HuH-7.5 (cell line): ENCODE results near the gene TSEN15.
"Not testable (repeated sequence)": the region's sequence is repeated elsewhere in the genome, so short reads cannot be mapped to it uniquely, and the experiment has no call there.

Experiments used
- DNase-seq: peaks from one replicate; pipeline ENCODE4 v3.0.0; 2011; ENCODE audit warnings: low spot score

The TSEN15 gene

DNA sequence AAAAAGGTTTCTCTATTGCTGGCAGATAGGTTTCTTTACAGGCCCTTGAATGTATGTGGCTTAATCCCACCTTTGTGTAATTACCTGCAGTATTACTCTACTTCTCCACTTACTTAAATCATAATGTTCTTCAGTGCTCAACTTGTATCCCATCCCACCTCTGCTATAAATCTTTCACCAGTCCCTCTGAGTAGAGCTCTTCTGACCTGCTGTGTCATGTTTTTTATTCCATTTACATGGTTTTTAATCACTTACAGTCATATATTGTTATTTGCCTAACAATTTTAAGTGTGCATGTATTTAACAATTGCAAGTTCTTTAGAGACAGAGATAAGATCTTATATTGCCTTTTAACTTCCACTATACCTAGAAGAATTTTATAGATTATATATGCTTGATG lies 2.4 kb downstream of the TSEN15 start:
- DNase-seq: no peak

DNA sequence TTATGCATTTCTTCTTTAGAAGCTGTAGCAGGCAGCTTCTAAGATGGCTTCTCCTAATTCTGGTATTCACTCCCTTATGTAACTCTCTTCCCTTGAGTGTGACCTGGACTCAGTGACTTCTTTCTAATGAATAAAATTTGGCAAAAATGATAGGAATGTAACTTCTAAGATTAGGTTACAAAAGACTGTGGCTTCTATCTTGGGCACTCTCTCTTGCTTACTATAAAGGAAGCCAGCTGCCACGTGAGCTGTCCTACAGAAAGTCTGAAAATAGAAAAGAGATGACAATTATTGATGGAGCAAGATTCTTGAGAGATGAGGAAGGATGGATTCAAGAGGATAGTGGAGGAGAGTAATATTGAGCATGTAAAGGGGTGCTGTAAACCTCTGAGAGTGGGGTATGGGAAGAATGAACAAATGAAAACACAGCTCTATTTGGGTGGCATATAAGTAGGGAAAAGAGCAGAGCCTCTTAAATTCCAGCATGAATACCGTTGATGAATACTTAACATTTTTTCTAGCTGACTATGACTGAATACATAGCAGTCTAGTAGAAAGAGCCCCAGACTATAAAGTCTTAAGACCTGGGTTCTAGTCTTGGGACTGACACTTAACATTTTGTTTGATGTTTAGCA lies 5.5 kb downstream of the TSEN15 start:
- DNase-seq: no peak

DNA sequence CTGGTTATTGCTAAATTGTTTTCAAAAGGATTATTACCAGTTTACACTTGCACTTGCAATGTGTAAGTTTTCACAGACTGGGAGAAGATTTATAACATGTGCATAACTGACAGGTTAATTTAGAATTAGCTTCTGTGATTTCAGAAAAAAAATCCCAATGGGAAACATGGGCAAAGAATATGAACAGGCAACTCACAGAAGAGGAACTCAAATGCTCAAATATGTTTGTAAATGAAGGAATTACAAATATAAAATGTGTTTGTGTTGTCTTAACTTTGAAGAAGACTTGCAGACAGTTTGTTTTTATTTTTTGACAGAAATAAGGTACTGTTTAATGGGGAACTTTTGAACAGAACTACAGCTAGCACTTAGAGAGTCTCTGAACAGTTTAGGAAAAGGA lies 8.4 kb downstream of the TSEN15 start:
- no peak for DNase-seq

DNA sequence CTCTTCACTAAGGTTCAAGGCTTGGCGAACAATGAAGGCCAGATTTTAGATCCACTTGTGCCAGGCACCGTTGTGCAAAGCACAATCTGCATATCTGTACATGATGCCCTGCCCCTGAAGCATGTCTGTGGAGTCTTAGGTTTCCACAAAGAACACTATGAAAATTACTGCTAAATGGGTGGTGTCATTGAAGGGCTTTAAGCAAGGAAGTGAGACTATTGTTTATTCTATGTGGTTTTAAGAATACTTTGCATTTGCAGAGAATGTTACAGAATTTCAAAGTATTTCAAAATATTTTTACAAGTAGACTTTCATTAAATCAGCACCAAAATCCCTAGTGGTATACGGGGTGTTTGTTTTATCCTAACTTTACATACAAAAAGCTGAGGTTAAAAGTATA lies 8.8 kb downstream of the TSEN15 start:
- no peak for DNase-seq

DNA sequence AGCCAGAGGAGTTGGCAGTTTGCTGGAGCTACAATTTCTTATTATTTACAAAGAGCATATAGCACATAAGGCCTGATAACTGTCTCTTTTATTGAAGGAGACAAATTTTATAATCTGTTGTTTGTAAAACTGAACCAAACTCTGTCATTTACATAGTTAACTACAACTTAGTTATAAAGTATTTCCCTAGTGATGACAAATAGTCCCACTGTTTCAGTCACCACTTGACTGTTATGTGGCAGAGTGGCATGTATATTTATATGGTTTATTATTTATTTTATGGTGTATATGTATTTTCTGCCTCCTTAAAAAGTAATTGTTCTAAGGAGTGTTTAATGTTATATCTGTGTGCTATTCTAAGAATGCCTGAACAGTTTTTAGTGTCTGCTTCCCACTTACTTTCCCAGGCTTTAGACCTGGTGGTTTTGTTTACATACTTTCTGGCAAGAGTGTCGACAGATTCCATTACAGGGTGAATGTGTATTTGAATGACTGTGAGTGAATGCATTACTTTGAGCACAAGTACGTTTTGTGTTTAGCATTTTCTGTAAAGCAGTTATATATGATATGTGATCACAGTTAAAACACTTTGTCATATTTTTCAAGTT lies 10.0 kb downstream of the TSEN15 start:
- DNase-seq: no peak

DNA sequence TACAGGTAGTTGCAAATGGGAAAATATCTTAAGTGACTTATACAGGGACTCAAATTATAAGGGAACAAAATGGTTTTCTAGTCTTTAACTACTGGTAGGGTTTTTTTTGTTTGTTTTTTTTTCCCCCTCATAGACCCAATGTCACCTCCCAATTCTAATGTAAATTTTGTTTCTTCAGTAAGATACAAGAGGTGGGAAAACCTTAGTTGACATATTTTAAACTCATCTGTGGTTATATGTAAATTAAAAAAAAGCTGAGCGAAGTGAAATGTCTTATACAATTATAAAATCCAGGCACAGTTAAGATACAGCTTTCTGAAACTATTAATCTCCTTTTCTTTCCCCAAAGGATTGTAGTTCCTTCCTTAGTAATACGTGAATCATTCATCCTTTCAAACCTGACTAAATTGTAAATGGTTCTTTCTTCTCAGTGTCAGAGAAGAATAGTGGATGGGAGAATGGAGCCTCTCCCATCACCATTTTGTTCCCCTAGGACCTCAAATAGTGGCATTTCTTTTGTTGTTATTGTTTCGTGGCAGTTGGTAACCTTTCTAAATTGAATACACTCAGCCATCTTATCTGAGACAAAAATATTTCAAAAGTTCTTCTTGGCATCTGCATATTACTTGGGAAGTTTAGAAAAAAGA lies 11.2 kb downstream of the TSEN15 start:
- no peak for DNase-seq

DNA sequence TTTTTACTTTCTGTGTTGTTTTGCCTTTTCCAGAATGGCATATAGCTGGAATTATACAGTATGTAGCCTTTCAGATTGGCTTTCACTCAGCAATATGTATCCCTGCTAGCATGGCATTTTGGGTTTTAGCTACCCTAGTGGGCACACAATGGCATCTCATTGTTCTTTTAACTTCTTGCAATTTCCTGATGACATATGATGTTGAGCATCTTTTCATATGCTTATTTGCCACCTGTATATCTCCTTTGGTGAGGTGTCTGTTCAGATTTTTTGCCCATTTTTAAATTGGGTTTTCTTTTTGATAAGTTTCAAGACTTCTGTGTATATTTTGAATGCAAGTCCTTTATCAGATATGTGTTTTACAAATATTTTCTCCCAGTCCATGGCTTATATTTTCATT lies 14.0 kb downstream of the TSEN15 start:
- DNase-seq: no peak

DNA sequence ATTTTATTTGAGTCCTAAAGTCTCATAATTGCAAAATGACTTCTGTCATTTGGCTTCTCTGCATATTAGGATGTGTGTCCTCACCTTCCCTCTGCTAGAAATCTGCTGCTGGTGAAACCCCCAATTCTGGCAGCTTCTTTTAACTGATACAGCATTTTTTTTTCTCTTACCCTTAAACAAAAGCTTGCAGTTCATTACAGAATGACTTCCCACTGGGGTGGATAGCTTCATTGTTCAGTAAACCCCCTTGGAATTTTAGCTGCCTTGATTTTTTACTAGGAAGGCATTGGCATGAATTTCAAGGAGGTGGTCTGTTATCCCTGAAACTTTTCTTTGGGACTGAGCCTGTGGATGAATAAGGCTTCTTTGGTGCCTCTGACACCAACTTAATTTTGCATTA lies 16.8 kb downstream of the TSEN15 start:
- DNase-seq: no peak

DNA sequence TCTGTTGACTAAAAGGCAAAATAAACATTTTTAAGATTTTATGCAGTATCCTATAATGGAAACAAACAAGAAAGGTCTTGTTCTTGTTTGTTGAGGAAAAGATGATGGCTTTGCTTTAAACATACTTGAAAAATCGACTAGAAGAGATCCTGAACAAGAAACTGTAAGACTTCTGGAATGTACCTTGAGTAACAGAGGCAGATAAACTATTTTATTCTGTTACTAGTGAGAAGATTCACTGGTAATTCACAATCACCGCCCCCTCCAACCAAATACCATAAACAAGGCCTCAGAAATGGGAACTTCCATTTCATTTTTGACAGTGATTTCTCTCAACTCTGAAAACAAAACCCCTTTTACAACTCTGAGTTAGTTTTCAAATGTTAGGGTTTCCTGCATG lies 18.1 kb downstream of the TSEN15 start:
- DNase-seq: no peak

DNA sequence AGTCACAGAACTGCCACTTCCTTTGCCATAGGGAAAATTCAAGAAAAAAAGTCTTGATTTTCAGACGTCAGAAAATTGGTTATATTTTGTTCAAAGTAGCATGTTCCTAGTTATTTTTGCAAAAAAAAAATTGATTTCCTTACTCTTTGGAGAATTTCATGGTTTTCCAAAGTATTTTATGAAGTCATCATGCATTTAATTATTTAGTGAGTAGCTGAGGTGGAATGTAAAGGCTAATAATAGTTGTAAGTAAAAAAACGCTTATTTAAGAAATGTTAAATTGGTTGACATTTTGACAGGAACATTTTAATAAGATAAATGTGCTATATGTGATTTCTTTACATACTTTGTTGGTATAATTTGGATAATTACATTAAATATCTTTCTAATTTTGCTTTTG lies 20.8 kb downstream of the TSEN15 start:
- DNase-seq: no peak

DNA sequence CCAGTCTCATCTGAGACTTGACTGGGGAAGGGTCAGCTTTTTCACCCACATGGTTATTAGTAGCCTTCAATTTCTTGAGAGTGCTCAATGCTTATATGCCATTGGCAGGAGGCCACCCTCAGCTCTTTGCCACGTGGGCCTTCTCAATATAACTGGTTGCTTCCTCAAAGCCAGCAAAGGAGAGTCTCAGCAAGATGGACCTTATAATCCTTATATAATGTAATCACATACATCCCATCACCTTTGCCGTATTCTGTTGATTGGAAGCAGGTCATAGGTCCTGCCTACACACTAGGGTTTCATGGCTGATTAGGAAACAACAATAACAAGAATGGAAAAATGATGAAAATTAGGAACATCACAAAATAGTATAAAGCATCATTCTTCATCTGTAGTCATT lies 22.9 kb downstream of the TSEN15 start:
- DNase-seq: no peak

DNA sequence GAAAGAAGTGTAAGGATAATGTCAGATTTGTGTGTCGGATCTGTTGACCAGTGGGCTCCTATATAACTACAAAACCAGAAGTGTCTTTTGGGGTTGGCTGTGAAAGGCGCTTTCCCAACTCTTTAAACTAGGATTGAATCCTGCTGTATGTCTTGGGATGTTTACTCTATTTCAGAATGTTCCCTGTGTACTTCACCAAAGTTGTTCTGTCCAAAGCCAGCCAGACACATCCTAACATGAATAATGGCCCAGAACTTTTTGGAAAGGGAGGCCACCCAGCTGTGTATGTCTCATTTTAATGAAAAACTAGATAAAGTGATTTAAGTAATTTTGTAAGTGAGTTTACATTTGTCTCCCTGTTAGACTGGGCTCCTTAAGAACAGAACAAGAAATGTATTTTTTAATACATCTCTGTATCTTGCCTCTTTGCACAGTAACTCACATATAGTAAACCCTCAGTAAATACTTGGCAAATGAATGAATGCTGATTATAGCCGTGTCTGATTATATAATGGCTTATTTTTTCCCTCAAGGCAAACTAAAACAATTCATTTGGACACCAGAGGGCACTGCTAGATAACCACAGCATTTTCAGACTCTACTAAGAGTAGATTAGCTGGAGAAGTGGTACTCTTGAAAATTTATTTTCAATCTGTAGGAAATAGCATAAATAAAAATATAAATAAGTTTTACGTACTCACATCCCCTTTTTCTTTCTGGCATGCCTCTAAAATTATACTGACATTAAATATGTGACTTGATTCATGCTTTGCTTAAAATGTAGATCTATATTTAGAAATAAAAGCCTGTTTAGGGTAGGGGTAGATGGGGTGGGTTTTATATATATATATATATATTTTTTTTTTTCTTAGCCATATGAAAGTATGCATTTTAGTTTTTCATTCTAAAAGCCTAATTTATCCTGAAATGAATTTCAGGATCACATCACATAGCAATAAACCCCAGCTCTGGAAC lies 23.8 kb downstream of the TSEN15 start:
- peak; percentile 10 for DNase-seq

DNA sequence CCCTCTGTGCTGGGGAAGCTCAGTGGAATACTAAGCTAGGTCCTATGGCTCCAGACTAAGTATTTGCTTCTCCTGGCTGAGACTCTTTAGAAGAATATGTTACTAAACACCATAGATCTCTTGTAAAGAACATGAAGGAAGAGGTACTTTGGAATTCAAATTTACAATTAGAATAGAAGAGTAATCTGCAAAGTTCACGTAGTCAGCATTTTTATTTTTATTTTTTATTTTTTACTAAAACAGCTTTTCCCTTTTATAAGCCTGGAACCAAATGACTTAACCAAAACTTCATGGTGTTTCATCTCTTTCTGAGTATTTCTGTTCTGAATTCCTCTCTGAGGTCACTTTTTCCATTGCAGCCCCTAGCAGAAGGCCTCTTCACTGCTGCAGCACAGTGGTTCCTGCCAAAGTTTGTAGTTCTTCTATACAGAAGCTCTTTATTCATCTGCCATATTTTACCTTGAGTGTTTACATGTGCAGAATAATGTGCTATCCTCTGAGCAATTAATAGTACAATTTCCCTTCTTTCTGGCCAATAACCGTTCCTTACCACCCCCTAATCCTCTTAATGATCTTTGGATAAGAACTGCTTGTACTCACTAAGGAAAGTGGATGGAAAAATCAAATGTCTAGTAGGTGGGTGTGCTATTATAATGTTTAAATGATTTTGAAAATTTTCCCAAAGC lies 27.2 kb downstream of the TSEN15 start:
- no peak for DNase-seq

DNA sequence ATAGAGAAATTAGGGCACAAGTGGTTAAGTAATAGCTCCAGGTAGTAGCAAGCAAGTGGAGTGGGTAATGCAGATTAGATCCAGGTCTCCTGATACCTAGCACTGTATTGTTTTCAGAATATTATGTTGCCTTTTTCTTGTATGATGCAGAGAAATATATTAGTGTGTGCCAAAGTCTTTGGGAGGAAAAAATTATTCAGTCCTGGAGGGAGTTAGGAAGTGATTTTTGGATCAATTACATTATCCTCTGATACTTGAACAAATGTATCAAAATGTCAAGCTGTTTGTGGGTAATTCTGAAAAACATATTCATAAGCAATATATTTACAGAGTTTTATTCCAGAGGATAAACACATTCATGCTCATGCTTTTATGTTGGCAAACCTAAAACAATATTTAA lies 28.8 kb downstream of the TSEN15 start:
- DNase-seq: no peak

DNA sequence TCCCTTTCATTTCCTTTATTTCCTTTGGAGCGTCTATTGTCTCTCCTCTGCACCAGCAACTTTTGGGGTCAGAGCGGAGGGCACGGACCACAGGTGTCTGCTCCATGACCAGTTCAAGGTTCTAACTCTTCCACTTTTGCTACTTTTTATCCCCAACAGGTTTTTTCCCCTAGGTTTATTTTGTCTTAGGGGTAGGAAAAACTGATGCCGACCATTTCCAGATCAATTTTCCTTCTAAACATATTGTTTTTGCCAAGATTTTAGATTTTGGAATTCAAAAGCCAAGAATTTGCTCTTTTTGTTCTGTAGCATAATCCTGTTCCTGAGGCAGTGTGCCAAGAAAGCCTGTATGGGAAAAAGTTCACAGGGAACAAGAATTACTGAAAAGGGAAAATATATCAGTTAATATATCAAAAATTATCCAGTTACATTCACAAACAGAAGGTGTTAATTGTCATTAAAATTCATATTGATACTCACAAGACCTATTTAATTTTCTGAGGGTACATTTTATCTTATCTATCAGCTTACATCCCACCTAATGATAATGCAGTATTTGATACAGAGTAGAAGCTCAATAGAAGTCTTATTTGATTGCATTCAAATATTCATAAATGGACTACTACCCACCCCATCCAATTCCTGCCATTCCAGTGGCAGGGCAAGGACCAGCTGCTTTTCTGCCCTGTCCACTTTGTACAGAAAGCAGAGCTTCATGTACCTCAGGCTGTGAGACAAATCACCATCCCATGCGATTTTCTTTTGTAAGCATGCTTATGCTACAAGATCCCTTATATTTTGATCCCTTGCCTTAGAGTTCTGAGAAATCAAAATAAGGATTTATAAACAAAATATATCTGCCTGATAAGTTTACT lies 31.2 kb downstream of the TSEN15 start:
- DNase-seq: no peak

DNA sequence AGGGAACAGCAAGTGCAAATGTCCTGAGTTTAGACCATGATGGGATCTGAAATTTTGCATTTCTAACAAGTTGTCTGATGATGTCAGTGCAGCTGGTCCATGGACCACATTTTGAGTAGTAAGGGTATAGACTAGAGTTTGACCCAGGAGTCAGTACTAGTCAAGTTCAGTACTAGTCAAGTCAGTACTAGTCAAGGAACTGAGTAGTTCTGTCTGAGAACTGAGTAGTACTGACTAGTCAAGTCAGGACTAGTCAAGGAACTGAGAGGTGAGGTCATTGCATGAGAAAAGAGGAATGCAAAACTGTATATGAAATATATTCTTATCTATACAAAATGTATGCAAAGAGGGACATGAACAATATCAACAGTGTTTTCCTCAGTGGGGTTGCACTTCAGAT lies 34.1 kb downstream of the TSEN15 start:
- no peak for DNase-seq

DNA sequence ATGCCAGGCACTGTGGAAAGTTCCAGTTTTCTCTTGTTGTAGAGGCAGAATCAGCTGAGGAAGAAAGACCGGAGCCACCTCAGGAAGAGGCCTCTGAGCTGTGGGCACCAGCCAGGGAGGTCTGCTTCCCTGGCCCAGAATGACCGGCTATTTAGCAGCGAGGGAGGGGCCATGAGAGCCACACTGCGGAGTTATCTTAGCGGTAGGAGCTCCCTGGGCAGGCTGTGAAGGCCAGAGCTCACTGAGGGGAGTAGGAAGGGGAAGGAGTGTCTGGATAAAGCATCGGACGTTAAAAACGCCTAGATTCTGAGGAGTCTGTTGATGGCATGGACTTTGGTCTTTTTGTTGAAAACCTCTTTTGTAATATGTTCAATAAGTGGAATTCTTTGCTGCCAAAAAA lies 36.5 kb downstream of the TSEN15 start:
- DNase-seq: no peak

DNA sequence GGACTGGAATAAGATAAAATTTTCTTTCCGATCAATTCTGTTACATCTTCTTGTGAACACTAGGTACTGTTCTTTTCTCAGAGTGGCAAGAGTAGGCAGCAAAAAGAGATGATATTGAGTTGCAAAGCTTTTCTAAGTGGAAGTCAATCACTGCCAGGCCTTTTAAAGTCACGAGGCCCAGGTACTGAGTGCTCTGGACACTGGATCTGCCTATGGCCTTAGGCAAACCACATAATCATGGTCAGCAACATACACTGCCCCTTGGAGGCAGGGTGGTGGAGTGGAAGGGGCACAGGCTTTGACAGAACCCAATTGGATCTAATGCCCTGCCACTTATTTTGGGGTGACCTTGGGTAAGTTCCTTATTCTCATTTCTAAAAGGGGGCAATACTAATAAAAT lies 41.5 kb downstream of the TSEN15 start:
- no peak for DNase-seq

DNA sequence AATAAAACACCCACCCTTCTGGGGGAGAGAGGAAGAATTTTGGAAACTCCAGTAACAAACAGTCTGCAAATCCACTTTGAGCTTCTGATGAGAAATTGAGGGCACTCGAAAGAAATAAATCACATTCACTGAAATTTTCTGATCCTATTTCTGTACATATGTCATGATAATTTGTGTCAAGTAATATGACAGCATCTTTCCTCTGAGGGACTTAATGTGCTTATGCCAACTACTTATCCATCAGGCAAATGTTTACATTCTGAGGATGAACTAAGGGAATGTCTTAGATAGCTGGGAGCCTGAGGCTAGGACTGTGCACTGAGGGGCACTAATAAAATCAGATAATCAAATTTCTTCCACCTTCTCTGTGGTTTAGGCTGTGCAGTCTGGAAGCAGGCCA lies 44.5 kb downstream of the TSEN15 start:
- no peak for DNase-seq

DNA sequence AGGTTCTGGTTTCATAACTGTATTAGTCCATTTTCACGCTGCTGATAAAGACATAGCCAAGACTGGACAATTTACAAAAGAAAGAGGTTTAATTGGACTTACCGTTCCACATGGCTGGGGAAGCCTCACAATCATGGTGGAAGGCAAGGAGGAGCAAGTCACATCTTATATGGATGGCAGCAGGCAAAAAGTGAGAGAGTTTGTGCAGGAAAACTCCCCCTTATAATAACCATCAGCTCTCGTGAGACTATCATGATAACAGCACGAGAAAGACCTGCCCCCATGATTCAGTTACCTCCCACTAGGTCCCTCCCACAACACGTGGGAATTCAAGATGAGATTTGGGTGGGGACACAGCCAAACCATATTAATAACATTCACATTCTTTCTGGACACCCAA lies 45.0 kb downstream of the TSEN15 start:
- not testable (repeated sequence) for DNase-seq

DNA sequence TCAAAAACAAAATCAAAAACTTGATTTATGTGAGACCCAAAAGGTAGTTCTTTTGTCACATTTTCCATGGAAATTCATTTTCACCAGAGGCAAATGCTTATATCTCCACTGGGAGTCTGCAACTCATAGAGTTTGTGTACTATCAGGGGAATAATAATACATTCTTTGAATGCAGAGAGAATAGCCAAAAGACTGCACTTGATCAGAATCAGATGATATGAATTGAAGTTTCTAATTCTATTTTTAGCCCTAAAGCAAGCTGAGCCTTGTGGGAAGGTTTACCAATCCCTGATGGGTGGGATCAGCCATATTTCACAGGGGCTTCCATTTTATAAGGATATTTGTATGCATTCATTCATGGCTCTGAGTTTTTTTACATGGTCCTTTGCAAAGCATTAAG lies 49.6 kb downstream of the TSEN15 start:
- no peak for DNase-seq
